Osteoblast (primary cell): ENCODE results near the gene CSRNP3. TPM values are rescaled to one million over a fixed set of nuclear protein-coding genes. Genes with fewer than 3 reads are reported as not detected.
A peak's percentile ranks its signal among the peaks of the same experiment; 100 is the strongest.

Source experiments
- DNase-seq: peaks from one replicate; pipeline ENCODE4 v3.0.0; 2011; ENCODE audit warnings: low spot score, mixed read lengths; ENCODE audit not compliant: insufficient read length; ENCODE audit errors: missing footprints
- H2AFZ ChIP-seq: 2 replicates; pipeline ENCODE4 v1.6.0; 2011; ENCODE audit warnings: mild to moderate bottlenecking, low read length
- H3K27ac ChIP-seq: 2 replicates; pipeline ENCODE4 v1.5.1; 2011; ENCODE audit warnings: mild to moderate bottlenecking, low read depth, low read length, moderate library complexity
- H3K27me3 ChIP-seq: 2 replicates; pipeline ENCODE4 v1.6.0; 2012; ENCODE audit warnings: mild to moderate bottlenecking, control low read depth, inconsistent platforms, low read length, moderate library complexity; ENCODE audit not compliant: insufficient read depth
- H3K36me3 ChIP-seq: 2 replicates; pipeline ENCODE4 v1.5.1; 2011; ENCODE audit warnings: mild to moderate bottlenecking, low read length, control low read depth, moderate library complexity; ENCODE audit not compliant: insufficient read depth
- H3K4me1 ChIP-seq: 2 replicates; pipeline ENCODE4 v1.5.1; 2011; ENCODE audit warnings: mild to moderate bottlenecking, low read length, control low read depth, moderate library complexity; ENCODE audit not compliant: insufficient read depth
- H3K4me2 ChIP-seq: 2 replicates; pipeline ENCODE4 v1.6.0; 2011; ENCODE audit warnings: mild to moderate bottlenecking, low read length; ENCODE audit not compliant: insufficient read depth
- H3K4me3 ChIP-seq: fragments of 200-600 bp; sonication (generic); 3 replicates; pipeline ENCODE4 v1.5.1; 2012; ENCODE audit warnings: mild to moderate bottlenecking, low read length, inconsistent platforms; ENCODE audit not compliant: insufficient read depth
- H3K79me2 ChIP-seq: 2 replicates; pipeline ENCODE4 v1.6.0; 2012; ENCODE audit warnings: mild to moderate bottlenecking, low read length, control low read depth, inconsistent platforms; ENCODE audit not compliant: insufficient read depth
- H3K9me3 ChIP-seq: 2 replicates; pipeline ENCODE4 v1.5.1; 2011; ENCODE audit warnings: low read depth, low read length, control low read depth
- H4K20me1 ChIP-seq: 2 replicates; pipeline ENCODE4 v1.6.0; 2012; ENCODE audit warnings: mild to moderate bottlenecking, low read length, control low read depth; ENCODE audit not compliant: insufficient read depth
- CTCF ChIP-seq: IDR thresholded peaks from 2 replicates; pipeline ENCODE4 v1.5.1; 2011; ENCODE audit warnings: mild to moderate bottlenecking, low read depth, low read length, moderate library complexity; ENCODE audit errors: extremely low read depth
- total RNA-seq: library from RNA; depleted of rRNA; stranded (reverse); fragments of >200 nt; gene quantifications from 2 replicates; pipeline ENCODE4 v1.2.3, GENCODE V29; 2012

Gene CSRNP3
- total RNA-seq, 1 donor, result 1.4 TPM

GRCh38 chr2:165434865-165435496 lies 34.5 kb upstream of the CSRNP3 start:
- no peak overlapping the region for H3K4me3 ChIP-seq
- H3K27ac ChIP-seq, result no peak overlapping the region
- H2AFZ ChIP-seq, result no peak overlapping the region
- H4K20me1 ChIP-seq, result no peaks in the 10 kb centered on the region
- H3K36me3 ChIP-seq, result no peaks in the 10 kb centered on the region
- no peaks in the 10 kb centered on the region for H3K79me2 ChIP-seq
- no peak for TF ChIP-seq CTCF
- H3K9me3 ChIP-seq, result no peaks in the 10 kb centered on the region
- H3K4me2 ChIP-seq, result no peak overlapping the region
- H3K27me3 ChIP-seq, result no peaks in the 10 kb centered on the region
- H3K4me1 ChIP-seq, result no peaks in the 10 kb centered on the region
- no peak for DNase-seq

GRCh38 chr2:165435611-165436010 lies 33.9 kb upstream of the CSRNP3 start:
- H3K9me3 ChIP-seq, result no peaks in the 10 kb centered on the region
- no peak for DNase-seq
- H3K79me2 ChIP-seq, result no peaks in the 10 kb centered on the region
- no peaks in the 10 kb centered on the region for H4K20me1 ChIP-seq
- no peaks in the 10 kb centered on the region for H3K27me3 ChIP-seq
- no peaks in the 10 kb centered on the region for H3K4me1 ChIP-seq
- no peak overlapping the region for H2AFZ ChIP-seq
- H3K4me3 ChIP-seq, result no peak overlapping the region
- no peak for TF ChIP-seq CTCF
- no peak overlapping the region for H3K27ac ChIP-seq
- H3K4me2 ChIP-seq, result no peak overlapping the region
- H3K36me3 ChIP-seq, result no peaks in the 10 kb centered on the region

GRCh38 chr2:165436559-165436958 lies 32.9 kb upstream of the CSRNP3 start:
- no peak for DNase-seq
- Histone ChIP-seq H3K36me3 (no peaks in the 10 kb centered on the region), H4K20me1 (no peaks in the 10 kb centered on the region), H3K4me3 (no peak overlapping the region), H3K4me1 (no peaks in the 10 kb centered on the region), H3K27ac (no peak overlapping the region), H3K9me3 (no peaks in the 10 kb centered on the region), H3K79me2 (no peaks in the 10 kb centered on the region), H3K4me2 (no peak overlapping the region), H2AFZ (peak overlapping the region; percentile 10), H3K27me3 (no peaks in the 10 kb centered on the region)
- TF ChIP-seq CTCF, result no peak

- Histone ChIP-seq H3K4me1 (no peaks in the 10 kb centered on the region), H3K27ac (no peak overlapping the region), H3K36me3 (no peaks in the 10 kb centered on the region), H4K20me1 (no peaks in the 10 kb centered on the region), H2AFZ (no peak overlapping the region), H3K4me3 (no peak overlapping the region), H3K4me2 (no peak overlapping the region), H3K27me3 (no peaks in the 10 kb centered on the region), H3K9me3 (no peaks in the 10 kb centered on the region), H3K79me2 (no peaks in the 10 kb centered on the region)
- no peak for DNase-seq
- no peak for TF ChIP-seq CTCF
These were observed 29.1 kb upstream of the CSRNP3 start for GRCh38 chr2:165440367-165440766.
